PC-9 (cell line): ENCODE results near the gene HES4. TPM values are rescaled to one million over a fixed set of nuclear protein-coding genes. Genes with fewer than 3 reads are reported as not detected.
A peak's percentile ranks its signal among the peaks of the same experiment; 100 is the strongest.
"Not testable (repeated sequence)": the region's sequence is repeated elsewhere in the genome, so short reads cannot be mapped to it uniquely, and the experiment has no call there.

Experiments
- BruUV-seq: library from RNA; stranded (reverse); fragments of 400-500 nt; replicated peaks from 2 replicates; lab custom pipeline; 2021; lab: Mats Ljungman, UMichigan
- CTCF ChIA-PET: fragments of 300-600 bp; sonication (Branson Sonifier 250); formaldehyde crosslinking; loops from one replicate; lab custom pipeline; 2022; ENCODE audit warnings: antibody characterized with exemption; lab: Charles Lee
- POLR2A ChIA-PET: fragments of 300-600 bp; sonication (Branson Sonifier 250); formaldehyde crosslinking; loops from one replicate; lab custom pipeline; 2022; ENCODE audit warnings: antibody characterized with exemption; ENCODE audit not compliant: unreplicated experiment; lab: Charles Lee
- DNase-seq, 2 experiments: peaks; one replicate each; pipeline versions ENCODE4 v3.0.0 to v3.0.0-alpha.2; 2015 to 2022; ENCODE audit warnings: mixed read lengths in 1 of 2
- H2AFZ ChIP-seq: fragments of 200-600 bp; sonication (generic); 2 replicates; pipeline ENCODE4 v1.8.1; 2017; ENCODE audit warnings: antibody characterized with exemption
- H3F3A ChIP-seq: fragments of 200-600 bp; sonication (generic); 2 replicates; pipeline ENCODE4 v1.8.1; 2017; ENCODE audit warnings: antibody characterized with exemption, mild to moderate bottlenecking, low read depth; ENCODE audit not compliant: insufficient read depth
- H3K27ac ChIP-seq: fragments of 200-600 bp; sonication (generic); 2 replicates; pipeline ENCODE4 v1.6.1; 2016; ENCODE audit warnings: mixed run types
- H3K27me3 ChIP-seq: fragments of 200-600 bp; sonication (generic); 2 replicates; pipeline ENCODE4 v1.6.1; 2016; ENCODE audit warnings: low read depth, mixed run types; ENCODE audit not compliant: insufficient read depth
- H3K36me3 ChIP-seq: fragments of 200-600 bp; sonication (generic); 2 replicates; pipeline ENCODE4 v1.6.1; 2016; ENCODE audit warnings: low read depth, mixed run types
- H3K4me1 ChIP-seq: fragments of 200-600 bp; sonication (generic); replicated peaks from 2 replicates; pipeline ENCODE4 v1.6.1; 2016; ENCODE audit warnings: mixed run types; ENCODE audit not compliant: insufficient read depth
- H3K4me2 ChIP-seq: fragments of 200-600 bp; sonication (generic); 2 replicates; pipeline ENCODE4 v1.6.1; 2017; ENCODE audit warnings: mixed run types
- H3K4me3 ChIP-seq: fragments of 200-600 bp; sonication (generic); 2 replicates; pipeline ENCODE4 v1.6.1; 2016; ENCODE audit warnings: mixed run types
- H3K79me2 ChIP-seq: fragments of 200-600 bp; sonication (generic); 2 replicates; pipeline ENCODE4 v1.6.1; 2017; ENCODE audit warnings: low read depth, mixed run types
- H3K9me2 ChIP-seq: fragments of 200-600 bp; sonication (generic); 2 replicates; pipeline ENCODE4 v1.8.1; 2017; ENCODE audit warnings: mild to moderate bottlenecking; ENCODE audit not compliant: insufficient read depth
- H3K9me3 ChIP-seq: fragments of 200-600 bp; sonication (generic); 2 replicates; pipeline ENCODE4 v1.8.1; 2016; ENCODE audit warnings: low read depth; ENCODE audit not compliant: insufficient read depth
- H4K20me1 ChIP-seq: fragments of 200-600 bp; sonication (generic); 2 replicates; pipeline ENCODE4 v1.8.1; 2017; ENCODE audit not compliant: insufficient read depth
- EZH2 ChIP-seq: fragments of 200-600 bp; sonication (generic); IDR thresholded peaks from 2 replicates; pipeline ENCODE4 v1.8.0; 2017; ENCODE audit warnings: antibody characterized with exemption, low read depth
- intact Hi-C: fragments of 100-400 bp; cut with micrococcal nuclease; formaldehyde crosslinking; loops from one replicate; pipeline ENCODE4 v1.10.0; 2022; ENCODE audit not compliant: unreplicated experiment
- total RNA-seq: library from RNA; stranded (reverse); gene quantifications from 2 replicates; pipeline ENCODE4 v1.2.3, GENCODE V29; 2021
- TF ChIP-seq, protein P1 (sequence below): fragments of 200-600 bp; sonication (generic); conservative IDR thresholded peaks from 2 replicates; pipeline ENCODE4 v1.6.1; 2017; ENCODE audit warnings: mixed run types, antibody characterized with exemption, mild to moderate bottlenecking, moderate library complexity

The HES4 gene
- total RNA-seq, 1 experiment from 2014 or later = 19.2 TPM

GRCh38 chr1:1020415-1021009, 20.6 kb upstream of the HES4 start:
- intact Hi-C loops = loop anchor here (1.0 to 5.0 kb wide), 2 partner anchors 52 to 288 kb away; partner anchors contain the start of genes PUSL1 and RNF223
- peak overlapping the region; percentile 95 for H3K4me2 ChIP-seq
- no peak overlapping the region for H2AFZ ChIP-seq
- peak overlapping the region; percentile 80 for H3K4me3 ChIP-seq
- ChIA-PET POLR2A (interaction anchor here (0.6 to 0.7 kb wide), 3 partner anchors 21 to 245 kb away, joined by 3 to 13 read pairs (median 4); no protein-coding TSS in a partner anchor), CTCF (interaction anchor here (0.7 kb wide), 1 partner anchor 54 kb away, joined by 6 read pairs; the partner anchor contains the start of gene RNF223)
- H3K79me2 ChIP-seq = peaks cover 44% of the 10 kb centered on the region
- peak in 1 of 2 experiments; percentile 36 for DNase-seq
- peaks cover 38% of the 10 kb centered on the region for H3K4me1 ChIP-seq
- no peaks in the 10 kb centered on the region for H3K27me3 ChIP-seq
- TF ChIP-seq, protein P1, sequence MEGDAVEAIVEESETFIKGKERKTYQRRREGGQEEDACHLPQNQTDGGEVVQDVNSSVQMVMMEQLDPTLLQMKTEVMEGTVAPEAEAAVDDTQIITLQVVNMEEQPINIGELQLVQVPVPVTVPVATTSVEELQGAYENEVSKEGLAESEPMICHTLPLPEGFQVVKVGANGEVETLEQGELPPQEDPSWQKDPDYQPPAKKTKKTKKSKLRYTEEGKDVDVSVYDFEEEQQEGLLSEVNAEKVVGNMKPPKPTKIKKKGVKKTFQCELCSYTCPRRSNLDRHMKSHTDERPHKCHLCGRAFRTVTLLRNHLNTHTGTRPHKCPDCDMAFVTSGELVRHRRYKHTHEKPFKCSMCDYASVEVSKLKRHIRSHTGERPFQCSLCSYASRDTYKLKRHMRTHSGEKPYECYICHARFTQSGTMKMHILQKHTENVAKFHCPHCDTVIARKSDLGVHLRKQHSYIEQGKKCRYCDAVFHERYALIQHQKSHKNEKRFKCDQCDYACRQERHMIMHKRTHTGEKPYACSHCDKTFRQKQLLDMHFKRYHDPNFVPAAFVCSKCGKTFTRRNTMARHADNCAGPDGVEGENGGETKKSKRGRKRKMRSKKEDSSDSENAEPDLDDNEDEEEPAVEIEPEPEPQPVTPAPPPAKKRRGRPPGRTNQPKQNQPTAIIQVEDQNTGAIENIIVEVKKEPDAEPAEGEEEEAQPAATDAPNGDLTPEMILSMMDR = no peak
- no peak for TF ChIP-seq EZH2
- BruUV-seq = no TSS peak
- no peaks in the 10 kb centered on the region for H4K20me1 ChIP-seq
- peaks cover 35% of the 10 kb centered on the region for H3F3A ChIP-seq
- no peaks in the 10 kb centered on the region for H3K9me2 ChIP-seq
- no peaks in the 10 kb centered on the region for H3K9me3 ChIP-seq
- H3K36me3 ChIP-seq = no peaks in the 10 kb centered on the region
- H3K27ac ChIP-seq = peak overlapping the region; percentile 76

DNA sequence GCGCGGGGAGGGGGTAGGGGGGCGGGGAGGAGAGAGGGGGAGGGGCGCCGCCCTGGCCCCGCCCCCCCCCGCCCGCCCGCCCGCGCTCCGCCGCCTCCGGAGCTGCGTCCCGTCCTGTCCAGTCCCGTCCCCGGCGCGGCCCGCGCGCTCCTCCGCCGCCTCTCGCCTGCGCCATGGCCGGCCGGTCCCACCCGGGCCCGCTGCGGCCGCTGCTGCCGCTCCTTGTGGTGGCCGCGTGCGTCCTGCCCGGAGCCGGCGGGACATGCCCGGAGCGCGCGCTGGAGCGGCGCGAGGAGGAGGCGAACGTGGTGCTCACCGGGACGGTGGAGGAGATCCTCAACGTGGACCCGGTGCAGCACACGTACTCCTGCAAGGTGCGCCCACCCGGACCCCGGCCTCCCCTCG, 20.1 kb upstream of the HES4 start, which contains the start of gene AGRN:
Gene AGRN (plus strand): TSS at position 121 of the 405 bp plus-strand sequence. CDS start 53 bp downstream, at position 174.
- Histone ChIP-seq H3K4me3 (peak within 1 kb of the TSS; percentile 80), H3K9me3 (no peaks in the 10 kb centered on the region), H4K20me1 (no peaks in the 10 kb centered on the region), H3K9me2 (no peaks in the 10 kb centered on the region), H3K4me1 (peaks cover 32% of the 10 kb centered on the region), H3K4me2 (peak within 1 kb of the TSS; percentile 95), H3F3A (peaks cover 40% of the 10 kb centered on the region), H3K36me3 (no peaks in the 10 kb centered on the region), H2AFZ (peak within 1 kb of the TSS; percentile 42; the same call in 1 of the 2 replicates), H3K79me2 (peaks cover 40% of the 10 kb centered on the region), H3K27ac (peak within 1 kb of the TSS; percentile 76), H3K27me3 (no peaks in the 10 kb centered on the region)
- POLR2A ChIA-PET = interaction anchor here (0.6 kb wide), 2 partner anchors 21 to 245 kb away, joined by 4 to 13 read pairs; no protein-coding TSS in a partner anchor
- peak in 1 of 2 experiments; percentile 57 for DNase-seq
- CTCF ChIA-PET = interaction anchor here (0.7 kb wide), 1 partner anchor 54 kb away, joined by 6 read pairs; the partner anchor contains the start of gene RNF223
- no peak for TF ChIP-seq EZH2
- TF ChIP-seq, protein P1 = no peak
- BruUV-seq = no TSS peak
- intact Hi-C loops = loop anchor here (5.0 kb wide), 1 partner anchor 52 kb away; the partner anchor contains the start of gene RNF223

DNA sequence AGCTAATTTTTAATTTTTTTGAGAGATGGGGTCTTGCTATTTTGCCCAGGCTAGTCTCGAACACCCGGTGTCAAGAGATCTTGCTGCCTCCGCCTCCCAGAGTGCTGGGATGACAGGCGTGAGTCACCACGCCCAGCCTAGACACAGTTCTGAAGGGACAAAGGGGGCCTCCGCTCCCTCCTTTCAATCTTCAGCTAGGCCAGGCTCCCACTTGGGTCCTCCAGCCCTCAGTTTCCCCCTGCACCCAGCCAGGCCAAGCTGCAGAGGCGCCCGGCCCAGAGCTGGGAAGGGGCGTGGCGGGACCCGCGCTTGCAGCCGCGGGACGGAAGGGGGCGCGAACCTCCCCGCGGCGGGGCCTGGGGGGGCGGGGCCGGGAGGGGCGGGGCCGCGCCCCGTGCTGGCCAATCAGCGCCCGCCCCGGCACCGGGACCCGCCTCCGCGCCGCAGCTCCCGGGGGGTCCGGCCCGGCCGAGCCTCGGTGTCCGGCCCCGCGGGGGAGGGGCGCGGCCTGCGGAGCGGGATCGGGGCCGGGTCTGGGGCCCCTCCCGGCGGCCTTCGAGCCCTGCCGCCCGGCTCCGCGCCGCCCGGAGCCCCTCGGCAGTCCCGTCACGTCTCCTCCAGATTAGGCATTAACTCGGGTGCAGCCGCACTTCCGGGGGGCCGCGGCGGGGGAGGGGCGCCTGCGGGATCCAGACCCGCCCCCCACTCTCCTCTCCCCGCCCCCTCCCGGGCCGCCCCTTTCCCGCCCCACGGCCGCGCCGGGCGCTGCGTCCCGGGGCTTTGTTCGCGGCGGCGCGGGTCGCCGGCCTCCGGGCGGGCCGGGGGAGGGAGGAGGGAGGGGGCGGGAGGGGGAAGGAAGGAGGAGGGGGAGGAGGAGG, 19.5 kb upstream of the HES4 start:
- Histone ChIP-seq H3K9me2 (no peaks in the 10 kb centered on the region), H3F3A (peaks cover 41% of the 10 kb centered on the region), H3K9me3 (no peaks in the 10 kb centered on the region), H3K4me1 (peaks cover 26% of the 10 kb centered on the region), H3K27me3 (no peaks in the 10 kb centered on the region), H3K36me3 (no peaks in the 10 kb centered on the region), H4K20me1 (no peaks in the 10 kb centered on the region), H2AFZ (no peak overlapping the region; the same call in 1 of the 2 replicates), H3K27ac (no peak overlapping the region), H3K79me2 (peaks cover 36% of the 10 kb centered on the region), H3K4me3 (peak overlapping the region; percentile 29; the same call in 1 of the 2 replicates), H3K4me2 (peak overlapping the region; percentile 56)
- ChIA-PET CTCF (interaction anchor here (0.6 to 1.0 kb wide), 4 partner anchors 45 to 558 kb away, joined by 3 to 6 read pairs (median 4); partner anchors contain the start of gene RNF223), POLR2A (interaction anchor here (0.6 to 0.8 kb wide), 2 partner anchors 14 to 18 kb away, joined by 5 read pairs; no protein-coding TSS in a partner anchor)
- BruUV-seq = no TSS peak
- TF ChIP-seq EZH2 = no peak
- TF ChIP-seq, protein P1 = peak; percentile 63
- DNase-seq = peak; percentile 63 to 88
- intact Hi-C loops = no loop called here

DNA sequence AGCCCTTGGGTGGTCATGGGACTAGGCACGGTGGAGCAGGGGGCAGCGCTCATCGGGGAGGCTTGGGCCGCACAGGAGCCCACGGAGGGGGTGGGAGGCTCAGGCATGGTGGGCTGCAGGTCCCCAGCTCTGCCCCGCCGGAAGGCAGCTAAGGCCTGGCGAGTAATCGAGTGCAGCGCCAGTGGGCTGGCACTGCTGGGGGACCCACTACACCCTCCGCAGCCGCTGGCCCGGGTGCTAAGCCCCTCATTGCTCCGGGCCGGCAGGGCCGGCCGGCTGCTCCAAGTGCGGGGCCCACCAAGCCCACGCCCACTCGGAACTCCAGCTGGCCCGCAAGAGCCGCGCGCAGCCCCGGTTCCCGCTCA, 18.4 kb upstream of the HES4 start:
- H3K27me3 ChIP-seq, CTCF ChIA-PET, H3K4me3 ChIP-seq, BruUV-seq, POLR2A ChIA-PET, H3K4me2 ChIP-seq, DNase-seq, H3K27ac ChIP-seq, H3K9me2 ChIP-seq, H2AFZ ChIP-seq, H3K36me3 ChIP-seq, intact Hi-C loops, H4K20me1 ChIP-seq, H3K9me3 ChIP-seq: not testable (repeated sequence)
- peaks cover 22% of the 10 kb centered on the region for H3K4me1 ChIP-seq
- H3K79me2 ChIP-seq = peaks cover 26% of the 10 kb centered on the region
- H3F3A ChIP-seq = peaks cover 37% of the 10 kb centered on the region
